ENCODE data around the gene CENPP. TPM values are rescaled to one million over a fixed set of nuclear protein-coding genes. Genes with fewer than 3 reads are reported as not detected.

Gene CENPP
- total RNA-seq, 1 donor from 2014 or later, result 4.4 TPM

- TF ChIP-seq CTCF (conservative IDR thresholded peaks at IDR 0.05; ENCODE audit: low read depth, low read length), result no peak
- H3K4me3 ChIP-seq (ENCODE audit: low read depth, low read length), result no peak overlapping the region
- DNase-seq (ENCODE audit: low read depth), result no peak
These were observed 170.8 kb downstream of the CENPP start for GRCh38 chr9:92496396-92497176.

- no peak for TF ChIP-seq CTCF (conservative IDR thresholded peaks at IDR 0.05; ENCODE audit: low read depth, low read length)
- no peak for DNase-seq (ENCODE audit: low read depth)
- H3K4me3 ChIP-seq (ENCODE audit: low read depth, low read length), result no peak overlapping the region
These were observed 173.9 kb downstream of the CENPP start for GRCh38 chr9:92499701-92500100.

GRCh38 chr9:92500725-92501124 lies 175.0 kb downstream of the CENPP start:
- no peak for DNase-seq (ENCODE audit: low read depth)
- no peak for TF ChIP-seq CTCF (conservative IDR thresholded peaks at IDR 0.05; ENCODE audit: low read depth, low read length)
- H3K4me3 ChIP-seq (ENCODE audit: low read depth, low read length), result no peak overlapping the region

GRCh38 chr9:92501671-92502393 lies 176.1 kb downstream of the CENPP start:
- DNase-seq (ENCODE audit: low read depth), result no peak
- no peak overlapping the region for H3K4me3 ChIP-seq (ENCODE audit: low read depth, low read length)
- TF ChIP-seq CTCF (conservative IDR thresholded peaks at IDR 0.05; ENCODE audit: low read depth, low read length), result peak; percentile 82

- no peak overlapping the region for H3K4me3 ChIP-seq (ENCODE audit: low read depth, low read length)
- TF ChIP-seq CTCF (conservative IDR thresholded peaks at IDR 0.05; ENCODE audit: low read depth, low read length), result no peak
These were observed 177.4 kb downstream of the CENPP start for GRCh38 chr9:92503156-92503555.

GRCh38 chr9:92504881-92505280 lies 179.1 kb downstream of the CENPP start:
- no peak overlapping the region for H3K4me3 ChIP-seq (ENCODE audit: low read depth, low read length)
- DNase-seq (ENCODE audit: low read depth), result no peak
- no peak for TF ChIP-seq CTCF (conservative IDR thresholded peaks at IDR 0.05; ENCODE audit: low read depth, low read length)

More at GRCh38 chr9:92503156-92503555, 177.4 kb downstream of the CENPP start:
- no peak for DNase-seq (ENCODE audit: low read depth)

Measured in epithelial cell of proximal tubule (primary cell).